H9 (cell line): Measurements from ENCODE around the gene SFMBT2. TPM values are rescaled to one million over a fixed set of nuclear protein-coding genes. Genes with fewer than 3 reads are reported as not detected.

Source experiments
- DNase-seq: peaks from one replicate; pipeline ENCODE4 v3.0.0-alpha.2; 2017
- H2AFZ ChIP-seq: one replicate; pipeline ENCODE4 v1.6.1; 2013; ENCODE audit warnings: mild to moderate bottlenecking, low read length, control low read depth, moderate library complexity
- H2AK5ac ChIP-seq: 2 replicates; pipeline ENCODE4 v1.6.1; 2013; ENCODE audit warnings: low read length, control low read depth, mixed read lengths; ENCODE audit not compliant: insufficient read length
- H2BK120ac ChIP-seq: one replicate; pipeline ENCODE4 v1.6.1; 2013; ENCODE audit warnings: low read depth, mild to moderate bottlenecking, low read length, control low read depth, inconsistent platforms; ENCODE audit not compliant: poor library complexity, severe bottlenecking
- H2BK12ac ChIP-seq: 2 replicates; pipeline ENCODE4 v1.6.1; 2013; ENCODE audit warnings: low read length, control low read depth, mixed read lengths, low read depth; ENCODE audit not compliant: insufficient read length
- H2BK15ac ChIP-seq: 2 replicates; pipeline ENCODE4 v1.6.1; 2013; ENCODE audit warnings: low read depth, low read length, control low read depth
- H2BK20ac ChIP-seq: one replicate; pipeline ENCODE4 v1.6.1; 2013; ENCODE audit warnings: low read depth, mild to moderate bottlenecking, low read length, control low read depth, inconsistent platforms; ENCODE audit not compliant: poor library complexity, severe bottlenecking
- H2BK5ac ChIP-seq: 2 replicates; pipeline ENCODE4 v1.6.1; 2013; ENCODE audit warnings: low read length, control low read depth, mixed read lengths; ENCODE audit not compliant: insufficient read length
- H3K14ac ChIP-seq: 2 replicates; pipeline ENCODE4 v1.6.1; 2013; ENCODE audit warnings: low read length, control low read depth; ENCODE audit not compliant: insufficient read depth
- H3K18ac ChIP-seq: 2 replicates; pipeline ENCODE4 v1.6.1; 2013; ENCODE audit warnings: low read depth, mild to moderate bottlenecking, mixed read lengths, low read length, control low read depth; ENCODE audit not compliant: insufficient read length
- H3K23ac ChIP-seq: 2 replicates; pipeline ENCODE4 v1.6.1; 2013; ENCODE audit warnings: low read length, control low read depth, mixed read lengths, low read depth; ENCODE audit not compliant: insufficient read length
- H3K23me2 ChIP-seq: 2 replicates; pipeline ENCODE4 v1.6.1; 2013; ENCODE audit warnings: low read depth, mild to moderate bottlenecking, mixed read lengths, low read length, control low read depth; ENCODE audit not compliant: insufficient read length, poor library complexity, severe bottlenecking
- H3K27ac ChIP-seq: 2 replicates; pipeline ENCODE4 v1.5.1; 2013; ENCODE audit warnings: low read length, control low read depth, mixed read lengths, low read depth; ENCODE audit not compliant: insufficient read length
- H3K27me3 ChIP-seq: 2 replicates; pipeline ENCODE4 v1.6.1; 2013; ENCODE audit warnings: low read length, control low read depth, inconsistent platforms; ENCODE audit not compliant: insufficient read depth
- H3K4ac ChIP-seq: 2 replicates; pipeline ENCODE4 v1.6.1; 2013; ENCODE audit warnings: low read depth, mild to moderate bottlenecking, control low read depth, inconsistent platforms, low read length, moderate library complexity
- H3K4me1 ChIP-seq: 2 replicates; pipeline ENCODE4 v1.6.1; 2013; ENCODE audit warnings: low read length, control low read depth, inconsistent platforms; ENCODE audit not compliant: insufficient read depth
- H3K4me2 ChIP-seq: 2 replicates; pipeline ENCODE4 v1.6.1; 2013; ENCODE audit warnings: low read length, control low read depth, mixed read lengths; ENCODE audit not compliant: insufficient read length, insufficient read depth
- H3K56ac ChIP-seq: 2 replicates; pipeline ENCODE4 v1.6.1; 2013; ENCODE audit warnings: low read depth, mild to moderate bottlenecking, mixed read lengths, low read length, control low read depth; ENCODE audit not compliant: insufficient read length
- H3K79me1 ChIP-seq: 2 replicates; pipeline ENCODE4 v1.6.1; 2013; ENCODE audit warnings: low read depth, mild to moderate bottlenecking, moderate library complexity, low read length, control low read depth, inconsistent platforms; ENCODE audit not compliant: insufficient read depth, poor library complexity, severe bottlenecking
- H3K79me2 ChIP-seq: 2 replicates; pipeline ENCODE4 v1.6.1; 2013; ENCODE audit warnings: low read length, control low read depth, inconsistent platforms; ENCODE audit not compliant: insufficient read depth
- H3K9ac ChIP-seq: 2 replicates; pipeline ENCODE4 v1.6.1; 2013; ENCODE audit warnings: low read length, control low read depth, mixed read lengths; ENCODE audit not compliant: insufficient read length; ENCODE audit errors: extremely low read depth
- H3K9me3 ChIP-seq: one replicate; pipeline ENCODE4 v1.6.1; 2013; ENCODE audit warnings: low read depth, low read length, inconsistent platforms; ENCODE audit not compliant: control insufficient read depth
- H3T11ph ChIP-seq: one replicate; pipeline ENCODE4 v1.6.1; 2013; ENCODE audit warnings: mild to moderate bottlenecking, low read length, control low read depth, inconsistent platforms
- H4K20me1 ChIP-seq: one replicate; pipeline ENCODE4 v1.6.1; 2013; ENCODE audit not compliant: control insufficient read depth, insufficient read length, insufficient read depth
- H4K5ac ChIP-seq: 2 replicates; pipeline ENCODE4 v1.6.1; 2013; ENCODE audit warnings: low read depth, mild to moderate bottlenecking, mixed read lengths, low read length, control low read depth; ENCODE audit not compliant: insufficient read length
- H4K8ac ChIP-seq: replicated peaks from 2 replicates; pipeline ENCODE4 v1.6.1; 2013; ENCODE audit warnings: low read length, control low read depth, mixed read lengths, low read depth; ENCODE audit not compliant: insufficient read length
- H4K91ac ChIP-seq: 2 replicates; pipeline ENCODE4 v1.6.1; 2013; ENCODE audit warnings: low read depth, mild to moderate bottlenecking, moderate library complexity, mixed read lengths, low read length, control low read depth; ENCODE audit not compliant: insufficient read length
- H3K27ac Mint-ChIP-seq, 3 experiments: 2 replicates in 2 of 3; 3 replicates in 1 of 3; pipeline ENCODE4 v1.8.0; 2020 to 2021; ENCODE audit warnings: mixed read lengths in 3 of 3, mild to moderate bottlenecking in 1 of 3, moderate library complexity in 1 of 3
- H3K27me3 Mint-ChIP-seq: 2 replicates; pipeline ENCODE4 v1.8.0; 2021; ENCODE audit warnings: low read depth, mild to moderate bottlenecking, moderate library complexity, mixed read lengths
- H3K36me3 Mint-ChIP-seq, 3 experiments: 2 replicates in 2 of 3; 3 replicates in 1 of 3; pipeline ENCODE4 v1.8.0; 2020 to 2021; ENCODE audit warnings: low read depth in 3 of 3, mixed read lengths in 3 of 3; ENCODE audit not compliant: insufficient read depth in 1 of 3
- H3K4me1 Mint-ChIP-seq, 2 experiments: 2 replicates each; pipeline ENCODE4 v1.8.0; 2020; ENCODE audit warnings: mixed read lengths in 2 of 2
- H3K4me3 Mint-ChIP-seq, 2 experiments: 2 replicates in 1 of 2; 3 replicates in 1 of 2; pipeline ENCODE4 v1.8.0; 2020 to 2021; ENCODE audit warnings: mild to moderate bottlenecking in 2 of 2, mixed read lengths in 2 of 2, moderate library complexity in 1 of 2
- H3K9me3 Mint-ChIP-seq, 2 experiments: 2 replicates in 1 of 2; 3 replicates in 1 of 2; pipeline ENCODE4 v1.8.0; 2020; ENCODE audit warnings: mild to moderate bottlenecking in 2 of 2, mixed read lengths in 2 of 2, moderate library complexity in 1 of 2
- CTCF ChIP-seq: fragments of 200-600 bp; sonication (generic); conservative IDR thresholded peaks from 3 replicates; pipeline ENCODE4 v1.8.0; 2021; ENCODE audit warnings: antibody characterized with exemption, mild to moderate bottlenecking
- WGBS: extraction: QIAGEN DNeasy Blood & Tissue Kit; methylation state at CpG from one replicate; pipeline ENCODE4 v1.1.7; 2013; ENCODE audit warnings: missing lambda C conversion rate, low lambda C conversion rate, mixed read lengths; ENCODE audit not compliant: insufficient read length; ENCODE audit errors: extremely low coverage; 5-methylcytosine and 5-hydroxymethylcytosine counted together
- total RNA-seq: library from RNA; stranded (reverse); gene quantifications from 2 replicates; pipeline ENCODE4 v1.2.1, GENCODE V29; 2021

The SFMBT2 gene
- total RNA-seq, 1 experiment from 2014 or later, result 5.3 TPM

- Histone ChIP-seq H3K23me2 (no peaks in the 10 kb centered on the region), H4K5ac (no peak overlapping the region), H2BK15ac (no peak overlapping the region), H2BK5ac (no peak overlapping the region), H2BK12ac (no peak overlapping the region), H3K79me2 (no peaks in the 10 kb centered on the region), H2BK120ac (no peak overlapping the region), H4K8ac (no peak overlapping the region), H3K18ac (no peak overlapping the region), H4K20me1 (no peaks in the 10 kb centered on the region), H4K91ac (no peak overlapping the region), H3T11ph (no peak overlapping the region), H3K9me3 (no peaks in the 10 kb centered on the region), H2BK20ac (no peak overlapping the region), H3K14ac (no peak overlapping the region), H3K27ac (no peak overlapping the region), H3K79me1 (no peaks in the 10 kb centered on the region), H3K4me2 (no peak overlapping the region), H3K4ac (no peak overlapping the region), H2AK5ac (no peak overlapping the region), H3K56ac (no peak overlapping the region), H2AFZ (no peak overlapping the region), H3K4me1 (no peaks in the 10 kb centered on the region), H3K9ac (no peak overlapping the region), H3K23ac (no peak overlapping the region), H3K27me3 (no peaks in the 10 kb centered on the region)
- Mint-ChIP-seq H3K27me3 (peaks cover 2% of the 10 kb centered on the region; the same call in 1 of the 2 replicates), H3K4me1 (peaks cover 0 to 6% of the 10 kb centered on the region in 2 experiments; a peak in 2 of 4 replicates), H3K27ac (no peak overlapping the region; a peak in 1 of 7 replicates), H3K9me3 (no peaks in the 10 kb centered on the region), H3K4me3 (no peak overlapping the region), H3K36me3 (no peaks in the 10 kb centered on the region)
- peak; percentile 68 for DNase-seq
- peak; percentile 86 for TF ChIP-seq CTCF
- no CpG with 5 or more reads among the region's 10 CpGs for WGBS
These were observed 289.6 kb downstream of the SFMBT2 start for GRCh38 chr10:7121154-7121797.
